DMS153 (cell line): ENCODE measurements around the gene CDK4.
"Not testable (repeated sequence)": the region's sequence is repeated elsewhere in the genome, so short reads cannot be mapped to it uniquely, and the experiment has no call there.

Experiments used
- DNase-seq: peaks from one replicate; lab custom pipeline; 2025; lab: John Stamatoyannopoulos, UW

Gene CDK4

DNA sequence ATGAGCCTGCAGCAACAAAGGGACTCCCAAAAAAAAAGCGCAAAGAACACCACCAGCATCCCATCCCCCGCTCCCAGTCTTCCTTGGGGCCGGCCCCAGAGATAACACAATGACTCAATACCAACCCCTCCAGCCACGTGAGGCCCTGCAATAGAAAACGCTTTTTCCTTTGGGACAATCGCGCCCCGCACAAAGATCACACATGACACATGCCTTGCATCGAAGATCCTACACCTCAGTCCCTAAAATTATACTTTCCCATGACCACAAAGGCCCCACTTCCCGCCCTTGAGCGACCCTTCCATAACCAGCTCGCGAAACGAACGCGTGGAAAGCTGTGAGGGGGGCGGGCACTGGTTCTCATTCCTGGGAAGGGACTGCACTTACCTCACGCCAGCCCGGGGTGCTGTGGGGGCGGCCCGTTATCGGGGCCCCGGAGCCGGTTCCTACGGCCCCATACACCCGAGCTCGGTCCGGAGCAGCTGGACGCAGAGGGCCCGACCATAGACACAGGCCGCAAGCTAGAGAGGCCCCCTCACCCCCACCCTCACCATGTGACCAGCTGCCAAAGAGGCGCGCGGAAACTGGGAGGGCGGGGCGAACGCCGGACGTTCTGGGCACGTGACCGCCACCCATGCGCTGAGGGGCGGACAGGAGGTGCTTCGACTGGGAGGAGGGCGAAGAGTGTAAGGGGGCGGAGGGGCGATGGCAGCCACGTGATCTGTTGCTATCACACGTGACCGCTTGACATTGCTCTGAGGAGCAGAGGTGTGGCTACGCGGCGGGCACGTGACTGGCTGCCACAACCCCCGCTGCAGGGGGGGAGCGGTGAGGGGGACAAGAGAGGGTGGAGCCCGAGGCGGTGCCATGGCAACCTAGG, at the start of gene CDK4:
Gene CDK4, minus strand, starts transcription at position 523 of the 880 bp plus-strand sequence. CDS start 593 bp downstream, outside the sequence.
- peak; percentile 100 for DNase-seq

DNA sequence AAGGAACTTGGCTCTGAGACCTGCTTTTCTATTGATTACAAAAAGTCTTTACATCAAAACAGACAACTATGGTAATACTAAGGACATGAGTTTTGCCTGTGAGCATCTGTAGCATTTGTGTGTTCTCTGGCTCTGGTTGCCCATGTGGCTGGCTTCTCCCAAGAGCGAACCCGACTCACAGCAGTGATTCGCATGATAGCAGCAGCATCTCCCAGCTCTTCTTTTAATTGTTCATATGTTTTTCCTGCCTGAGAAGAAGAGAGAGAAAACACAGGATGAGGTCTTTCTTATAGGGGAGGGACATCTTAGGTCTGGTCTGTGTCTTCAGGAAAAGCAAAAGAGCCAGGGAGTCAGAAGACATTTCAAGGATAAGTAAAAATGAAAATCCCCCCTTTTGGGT, 48.9 kb upstream of the CDK4 start:
- DNase-seq = no peak

DNA sequence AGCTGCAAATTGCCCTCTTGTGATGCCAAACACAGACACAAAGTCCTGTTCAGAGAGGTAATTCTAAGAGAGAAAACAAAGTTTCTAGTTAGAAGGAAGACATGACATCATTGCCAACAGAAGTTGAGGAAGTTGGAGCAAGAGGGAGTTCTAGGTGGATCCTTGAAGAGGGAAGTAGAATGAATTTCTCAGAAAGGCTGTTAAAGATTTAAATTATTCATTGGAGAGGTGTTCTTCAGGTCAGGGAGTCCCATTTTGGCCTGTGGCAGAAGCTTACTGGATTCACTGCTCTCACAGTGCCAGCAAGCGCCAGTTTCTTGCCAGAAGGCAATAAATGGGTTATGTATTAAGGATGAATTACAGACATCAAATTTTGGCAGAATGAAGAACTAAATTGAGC, 45.8 kb upstream of the CDK4 start:
- no peak for DNase-seq

DNA sequence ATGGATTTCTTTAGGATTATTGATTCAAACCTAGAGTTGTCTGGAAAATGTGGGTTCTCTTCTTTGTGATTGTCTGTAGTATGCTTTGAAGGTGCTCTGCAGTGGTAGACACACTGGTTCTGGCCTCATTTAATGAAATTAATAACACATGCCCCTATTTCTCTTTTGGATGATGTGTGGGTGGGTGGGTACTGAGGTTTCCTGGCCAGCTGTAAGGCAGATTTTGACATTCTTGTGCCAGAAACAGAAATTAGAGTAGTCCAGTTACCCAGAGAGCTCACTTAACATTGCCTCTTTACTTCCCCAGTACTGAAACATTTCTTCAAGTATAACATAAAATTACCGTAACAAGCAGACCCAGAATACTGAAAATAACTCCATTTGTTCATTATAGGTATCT, 44.9 kb upstream of the CDK4 start:
- DNase-seq = no peak

DNA sequence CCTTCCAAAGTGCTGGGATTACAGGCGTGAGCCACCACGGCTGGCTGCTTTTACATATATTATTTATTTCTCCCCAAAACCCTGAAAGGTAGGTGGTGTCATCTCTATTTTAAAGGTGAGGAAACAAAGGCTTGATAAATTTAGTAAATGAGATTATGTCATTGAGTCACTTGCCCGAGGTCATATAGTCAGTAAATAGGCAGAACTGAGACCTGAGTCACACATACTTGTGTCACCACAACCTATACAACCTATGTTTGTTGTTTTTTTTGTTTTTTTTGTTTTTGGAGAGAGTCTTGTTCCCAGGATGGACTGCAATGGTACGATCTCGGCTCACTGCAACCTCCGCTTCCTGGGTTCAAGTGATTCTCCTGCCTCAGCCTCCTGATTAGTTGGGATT, 43.2 kb upstream of the CDK4 start:
- DNase-seq = no peak

DNA sequence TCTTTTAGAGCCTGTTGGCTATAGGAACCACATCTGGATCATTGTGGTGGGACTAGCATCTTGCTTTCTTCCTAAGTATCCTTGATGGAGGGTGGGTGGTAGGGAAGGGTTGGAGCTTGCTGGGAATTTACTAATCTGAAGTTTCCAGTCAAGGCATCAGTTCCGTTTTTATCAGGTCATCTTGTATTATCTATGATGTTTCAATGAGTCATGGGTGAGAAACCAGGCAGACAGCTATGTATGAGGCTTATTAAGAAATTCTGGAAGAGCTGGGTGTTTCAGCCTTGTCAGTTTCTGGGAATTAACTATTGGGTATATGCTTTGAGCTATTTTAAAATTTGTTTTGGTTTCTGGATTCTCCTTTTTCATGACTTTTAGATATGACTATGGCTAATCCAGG, 41.8 kb upstream of the CDK4 start:
- no peak for DNase-seq

DNA sequence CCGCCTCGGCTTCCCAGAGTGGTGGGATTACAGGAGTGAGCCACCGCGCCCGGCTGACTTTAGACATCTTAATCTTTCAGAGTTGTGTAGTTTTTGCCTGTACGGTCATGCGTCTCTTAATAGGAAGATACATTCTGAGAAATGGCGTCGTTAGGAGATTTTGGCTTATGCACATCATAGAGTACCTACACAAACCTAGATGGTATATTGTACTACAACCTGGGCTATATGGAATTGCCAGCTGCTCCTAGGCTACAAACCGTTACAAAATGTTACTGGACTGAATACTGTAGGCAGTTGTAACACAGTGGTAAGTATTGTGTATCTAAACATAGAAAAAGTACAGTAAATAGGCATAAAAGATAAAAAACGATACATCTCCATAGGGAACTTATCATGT, 31.8 kb upstream of the CDK4 start:
- no peak for DNase-seq

DNA sequence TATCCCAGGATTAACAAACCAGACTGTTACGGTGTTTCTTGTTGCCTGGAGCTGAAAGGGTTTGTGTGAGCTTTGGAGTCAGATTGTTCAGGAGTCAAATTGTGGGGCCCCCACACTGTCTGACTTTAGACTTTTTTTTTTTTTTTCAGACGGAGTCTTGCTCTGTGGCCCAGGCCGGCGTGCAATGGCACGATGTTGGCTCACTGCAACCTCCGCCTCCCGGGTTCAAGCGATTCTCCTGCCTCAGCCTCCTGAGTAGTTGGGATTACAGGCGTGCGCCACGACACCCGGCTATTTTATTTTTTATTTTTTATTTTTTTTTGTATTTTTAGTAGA, 31.3 kb upstream of the CDK4 start:
- DNase-seq = no peak

DNA sequence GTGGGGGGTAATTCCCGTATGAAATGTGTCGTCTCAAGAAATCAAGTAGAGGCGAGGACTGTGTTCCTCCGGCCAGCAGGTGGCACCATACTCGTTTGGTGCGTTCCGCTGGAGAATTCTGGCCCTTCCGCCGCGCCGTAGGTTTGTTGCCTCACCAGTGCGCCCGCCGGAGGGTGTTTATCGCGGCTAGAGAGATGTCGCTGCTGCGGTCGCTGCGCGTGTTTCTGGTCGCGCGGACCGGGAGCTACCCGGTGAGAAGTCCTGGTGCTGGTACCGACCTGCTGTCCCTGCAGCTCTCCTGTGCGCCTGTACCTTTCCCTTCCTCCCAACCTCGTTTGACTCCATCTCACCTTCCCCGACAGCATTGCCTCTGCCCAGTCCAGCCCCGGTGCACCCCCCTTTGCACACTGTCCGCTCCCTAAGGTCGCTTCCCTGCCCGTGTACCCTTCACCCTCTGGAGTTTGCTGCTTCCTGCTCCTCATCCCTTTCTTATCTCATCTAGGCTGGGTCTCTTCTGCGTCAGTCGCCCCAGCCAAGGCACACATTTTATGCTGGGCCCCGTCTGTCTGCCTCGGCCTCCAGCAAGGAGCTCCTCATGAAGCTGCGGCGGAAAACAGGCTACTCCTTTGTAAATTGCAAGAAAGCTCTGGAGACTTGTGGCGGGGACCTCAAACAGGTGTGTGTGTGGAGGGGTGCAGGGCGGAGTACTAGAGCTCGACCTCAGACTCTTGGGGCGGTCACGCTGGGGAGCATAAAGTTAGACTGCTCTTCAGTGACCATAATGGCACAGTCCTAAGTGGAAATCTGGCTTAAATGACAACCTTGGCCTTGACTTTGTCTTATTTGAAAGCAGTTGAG, 30.7 kb upstream of the CDK4 start, which contains the start of gene TSFM:
Gene TSFM, plus strand, starts transcription at position 180 of the 858 bp plus-strand sequence. Its CDS starts 15 bp downstream, at position 195.
- peak; percentile 70 for DNase-seq

DNA sequence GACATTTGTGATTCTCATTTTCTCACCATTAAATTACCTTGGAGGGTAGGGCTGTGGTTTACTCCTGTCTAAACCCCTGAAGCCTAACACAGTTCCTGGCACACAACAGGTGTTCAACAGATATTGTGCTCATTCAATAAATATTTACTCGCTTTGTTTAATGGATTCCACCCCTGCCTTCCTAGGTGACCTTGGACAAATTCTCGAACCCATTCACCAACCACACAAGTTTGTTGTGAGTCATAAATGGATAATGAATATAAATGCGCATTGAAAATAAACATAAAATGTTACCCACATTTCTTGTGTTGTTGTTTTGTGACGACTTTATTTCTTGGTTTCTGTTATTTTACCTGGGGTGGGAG, 30.1 kb upstream of the CDK4 start:
- DNase-seq = no peak

DNA sequence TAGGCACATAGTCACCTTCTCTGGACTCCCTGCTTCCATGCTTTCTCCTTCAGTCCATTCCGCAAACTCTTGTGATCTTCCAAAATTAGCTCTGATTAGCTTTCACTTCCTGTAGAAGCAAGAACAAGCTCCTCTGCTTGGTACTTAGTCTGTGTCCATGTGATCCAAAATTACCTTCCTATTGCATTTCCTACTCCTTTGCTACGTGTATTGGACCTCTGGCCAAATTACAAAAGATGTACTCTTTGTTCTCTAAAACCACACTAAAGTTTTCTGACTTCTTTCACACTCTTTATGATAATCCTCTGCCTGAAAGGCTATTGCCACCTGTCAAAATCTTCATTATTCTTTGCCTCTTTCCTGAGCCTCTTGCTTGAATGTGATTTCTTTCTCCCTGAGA, 29.7 kb upstream of the CDK4 start:
- no peak for DNase-seq

DNA sequence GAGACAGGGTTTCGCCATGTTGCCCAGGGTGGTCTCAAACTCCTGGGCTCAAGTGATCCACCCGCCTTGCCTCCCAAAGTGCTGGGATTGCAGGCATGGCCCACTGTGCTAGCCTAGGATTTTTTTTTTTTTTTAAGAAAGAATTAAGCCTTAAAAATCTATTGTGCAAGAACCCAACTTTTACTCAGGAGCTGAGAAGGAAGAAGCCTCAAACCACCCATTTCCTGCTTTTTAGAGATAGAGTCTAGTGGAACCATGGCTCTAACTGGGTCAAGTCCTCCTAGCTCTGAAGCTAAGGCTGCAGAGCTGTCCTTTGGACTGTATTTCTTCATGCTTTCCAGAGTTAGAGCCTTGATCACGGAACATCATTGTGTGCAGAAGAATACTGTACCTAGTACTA, 29.1 kb upstream of the CDK4 start:
- no peak for DNase-seq

DNA sequence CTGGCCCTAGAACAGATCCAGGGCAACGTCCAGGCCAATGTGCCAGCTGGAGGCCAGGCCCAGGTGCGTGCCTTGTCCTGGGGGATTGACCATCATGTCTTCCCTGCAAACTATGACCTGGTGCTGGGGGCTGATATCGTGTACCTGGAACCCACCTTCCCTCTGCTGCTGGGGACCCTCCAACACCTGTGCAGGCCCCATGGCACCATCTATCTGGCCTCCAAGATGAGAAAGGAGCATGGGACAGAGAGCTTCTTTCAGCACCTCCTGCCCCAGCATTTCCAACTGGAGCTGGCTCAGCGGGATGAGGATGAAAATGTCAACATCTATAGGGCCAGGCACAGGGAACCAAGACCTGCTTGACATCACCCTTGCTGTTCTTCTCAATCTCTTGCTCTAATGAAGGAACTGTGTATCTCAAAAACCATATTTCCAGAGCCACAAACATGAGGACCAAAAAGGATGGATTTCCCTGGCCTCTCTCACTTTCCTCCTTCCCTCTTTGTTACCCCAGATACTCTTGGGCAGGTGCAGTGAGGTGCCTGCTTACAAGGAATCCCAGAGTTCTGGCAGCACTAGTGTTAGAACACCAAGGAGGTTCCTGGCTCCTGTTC, 28.3 kb upstream of the CDK4 start:
- no peak for DNase-seq

DNA sequence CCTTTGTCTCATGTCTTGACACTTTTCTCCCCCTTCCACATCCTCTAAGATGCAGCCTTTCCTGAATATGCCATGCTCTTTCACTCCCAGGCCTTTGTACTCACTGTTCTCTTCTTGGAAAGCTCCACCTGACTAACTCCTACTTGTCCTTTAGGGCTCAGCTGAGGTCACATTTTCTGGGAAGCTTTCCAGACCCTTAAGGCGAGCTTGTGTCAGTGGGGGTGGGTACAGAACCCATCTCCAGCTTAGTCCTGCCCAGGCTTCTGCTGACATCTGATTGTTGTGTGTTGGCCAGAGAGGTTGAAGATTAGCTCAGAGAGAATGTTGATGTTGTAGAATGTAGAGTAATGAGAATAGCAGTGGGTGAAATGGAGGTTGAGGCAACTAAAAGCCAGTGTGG, 27.6 kb upstream of the CDK4 start:
- DNase-seq = no peak

DNA sequence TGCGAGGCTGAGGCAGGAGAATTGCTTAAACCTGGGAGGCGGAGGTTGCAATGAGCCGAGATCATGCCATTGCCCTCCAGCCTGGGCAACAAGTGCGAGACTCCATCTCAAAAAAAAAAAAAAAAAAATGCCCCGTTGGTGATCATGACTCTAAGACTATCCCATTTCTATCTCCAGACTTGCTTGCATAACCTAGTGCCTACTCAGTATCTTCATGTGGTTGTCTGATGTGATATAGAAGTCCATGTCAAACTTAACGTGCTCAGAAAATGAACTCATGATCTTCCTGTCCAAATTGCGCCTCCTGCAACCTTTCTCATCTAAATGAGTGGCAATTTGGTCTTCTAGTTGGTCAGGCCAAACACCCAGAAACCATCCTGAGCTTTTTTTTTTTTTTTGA, 25.8 kb upstream of the CDK4 start:
- no peak for DNase-seq

DNA sequence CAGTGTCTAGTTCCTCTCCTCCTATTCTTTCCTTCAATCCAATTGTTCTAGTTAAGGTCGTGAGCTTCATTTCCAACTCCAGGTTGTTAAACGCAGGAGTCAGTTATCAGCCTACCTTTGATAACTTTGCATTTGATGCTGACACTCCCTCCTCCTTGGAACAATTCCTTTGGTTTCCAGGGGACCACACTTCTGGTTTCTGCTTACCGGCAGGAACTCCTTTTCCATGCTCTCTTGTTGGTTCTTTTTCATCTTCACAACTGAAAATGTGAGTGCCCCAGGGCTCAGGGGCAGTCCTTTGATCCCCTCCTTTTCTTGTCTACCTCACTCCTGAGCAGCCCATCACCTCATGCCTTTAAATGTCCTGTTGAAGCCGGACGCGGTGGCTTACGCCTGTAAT, 25.3 kb upstream of the CDK4 start:
- DNase-seq = no peak

DNA sequence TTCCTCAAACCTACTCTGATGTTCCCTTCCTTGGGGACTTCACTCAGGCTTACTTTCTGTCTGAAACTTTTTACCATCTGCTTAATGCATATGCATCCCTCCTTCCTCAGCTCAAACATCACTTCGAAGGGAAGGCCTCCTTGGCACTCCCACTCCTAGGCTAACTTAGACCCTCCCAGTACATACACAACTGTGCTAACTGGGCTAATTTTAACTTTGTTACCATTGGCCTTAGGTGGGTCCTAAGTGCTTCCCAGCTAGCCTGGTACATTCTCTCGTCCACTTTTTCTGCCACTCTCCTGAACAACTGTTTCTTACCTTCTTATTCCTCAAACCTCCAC, 24.1 kb upstream of the CDK4 start:
- no peak for DNase-seq

DNA sequence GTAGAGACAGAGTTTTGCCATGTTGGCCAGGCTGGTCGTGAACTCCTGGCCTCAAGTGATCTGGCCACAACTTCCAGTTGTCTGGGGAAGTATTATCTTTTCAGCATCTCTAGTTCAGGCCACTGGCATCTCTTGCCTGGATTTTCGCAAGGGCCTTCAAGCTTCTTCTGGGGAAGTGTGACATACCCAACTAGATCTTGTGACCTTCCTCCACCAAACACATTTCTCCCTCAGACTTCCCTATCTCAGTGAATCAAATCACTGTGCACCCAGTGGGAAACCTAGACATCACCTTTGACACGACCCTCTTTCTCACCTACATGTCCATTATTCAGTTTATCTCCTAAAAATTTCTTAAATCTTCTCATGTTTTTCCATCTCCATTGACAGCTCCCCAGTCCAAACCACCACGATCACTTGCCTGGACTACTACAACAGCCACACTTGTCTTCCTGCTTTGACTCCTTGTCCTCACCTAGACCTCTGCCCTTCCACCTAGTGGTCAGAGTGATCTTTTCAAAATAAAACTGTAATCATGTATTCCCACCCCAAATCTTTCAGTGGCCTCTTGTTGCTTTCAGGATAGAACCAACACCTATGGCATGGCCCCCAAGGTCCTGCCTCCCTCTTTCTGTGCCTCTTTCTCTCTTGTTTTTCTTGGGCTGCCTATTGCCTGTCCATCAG, 23.6 kb upstream of the CDK4 start:
- no peak for DNase-seq

DNA sequence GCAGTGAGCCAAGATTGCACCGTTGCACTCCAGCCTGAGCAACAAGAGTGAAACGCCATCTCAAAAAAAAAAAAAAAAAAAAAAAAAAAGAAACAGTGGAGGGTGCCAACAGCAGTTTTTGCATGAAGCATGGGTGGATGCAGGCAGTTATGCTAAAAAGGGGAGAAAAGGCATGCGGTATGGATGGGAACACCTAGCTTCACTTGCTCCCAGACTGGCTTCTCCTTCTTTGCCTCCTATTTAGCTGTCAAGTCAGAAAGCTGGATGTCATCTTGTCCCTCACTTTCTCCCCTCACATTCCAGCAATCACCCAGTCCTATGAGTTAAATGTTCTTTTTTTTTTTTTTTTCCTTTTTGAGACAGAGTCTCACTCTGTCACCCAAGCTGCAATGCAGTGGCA, 22.9 kb upstream of the CDK4 start:
- no peak for DNase-seq

DNA sequence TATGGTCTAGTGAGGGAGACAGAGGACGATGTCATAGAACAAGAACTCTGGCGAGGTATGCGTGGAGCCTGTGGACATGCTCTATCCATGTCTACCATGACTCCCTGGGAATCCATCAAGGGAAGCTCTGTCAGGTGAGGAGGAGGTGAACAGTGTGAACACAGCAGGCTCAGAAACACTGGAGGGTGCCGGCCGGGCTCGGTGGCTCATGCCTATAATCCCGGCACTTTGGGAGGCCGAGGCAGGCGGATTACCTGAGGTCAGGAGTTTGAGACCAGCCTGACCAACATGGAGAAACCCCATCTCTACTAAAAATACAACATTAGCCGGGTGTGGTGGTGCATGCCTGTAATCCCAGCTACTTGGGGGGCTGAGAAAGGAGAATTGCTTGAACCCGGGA, 22.5 kb upstream of the CDK4 start:
- DNase-seq = not testable (repeated sequence)

DNA sequence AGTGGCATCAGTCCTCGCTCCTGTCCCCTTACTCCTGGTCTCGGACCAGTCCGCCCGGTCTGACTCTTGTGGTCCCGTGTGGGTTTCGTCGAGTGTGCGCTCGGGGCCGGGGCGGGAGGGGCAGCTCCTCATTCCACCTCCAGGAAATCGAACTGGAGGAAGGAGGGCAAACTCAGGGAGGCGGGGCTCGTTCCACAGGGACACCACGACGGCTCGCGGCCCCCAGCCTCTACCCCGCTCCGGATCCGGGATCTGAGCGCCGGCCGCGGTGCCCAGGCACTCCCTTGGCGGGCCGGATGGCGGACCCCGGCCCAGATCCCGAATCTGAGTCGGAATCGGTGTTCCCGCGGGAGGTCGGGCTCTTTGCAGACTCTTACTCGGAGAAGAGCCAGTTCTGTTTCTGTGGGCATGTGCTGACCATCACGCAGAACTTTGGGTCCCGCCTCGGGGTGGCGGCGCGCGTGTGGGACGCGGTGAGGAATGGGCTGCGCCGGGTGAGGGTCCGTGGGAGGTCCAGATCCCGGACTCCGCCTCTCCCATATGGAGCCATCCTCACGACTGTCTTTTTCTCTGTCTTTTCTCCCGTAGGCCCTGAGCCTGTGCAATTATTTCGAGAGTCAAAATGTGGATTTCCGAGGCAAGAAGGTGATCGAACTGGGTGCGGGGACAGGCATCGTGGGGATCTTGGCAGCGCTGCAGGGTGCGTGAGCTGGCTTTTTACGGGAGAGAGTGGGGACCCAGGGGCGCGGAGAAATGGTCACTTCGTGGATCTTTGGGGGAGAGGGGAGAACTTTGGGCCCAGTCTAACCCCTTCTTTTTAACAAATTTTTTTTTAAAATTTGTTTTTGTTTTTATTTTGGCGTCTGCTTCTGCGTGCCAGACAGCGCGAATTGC, 20.6 kb upstream of the CDK4 start, which contains the start of gene EEF1AKMT3:
Gene EEF1AKMT3, plus strand, starts transcription at position 186 of the 894 bp plus-strand sequence. Its CDS starts 111 bp downstream, at position 297.
- no peak for DNase-seq
